ENCODE data around the gene ECM1. TPM values are rescaled to one million over a fixed set of nuclear protein-coding genes. Genes with fewer than 3 reads are reported as not detected.

ECM1 gene
- total RNA-seq, 1 experiment from 2014 or later, result 0.95 TPM

DNA sequence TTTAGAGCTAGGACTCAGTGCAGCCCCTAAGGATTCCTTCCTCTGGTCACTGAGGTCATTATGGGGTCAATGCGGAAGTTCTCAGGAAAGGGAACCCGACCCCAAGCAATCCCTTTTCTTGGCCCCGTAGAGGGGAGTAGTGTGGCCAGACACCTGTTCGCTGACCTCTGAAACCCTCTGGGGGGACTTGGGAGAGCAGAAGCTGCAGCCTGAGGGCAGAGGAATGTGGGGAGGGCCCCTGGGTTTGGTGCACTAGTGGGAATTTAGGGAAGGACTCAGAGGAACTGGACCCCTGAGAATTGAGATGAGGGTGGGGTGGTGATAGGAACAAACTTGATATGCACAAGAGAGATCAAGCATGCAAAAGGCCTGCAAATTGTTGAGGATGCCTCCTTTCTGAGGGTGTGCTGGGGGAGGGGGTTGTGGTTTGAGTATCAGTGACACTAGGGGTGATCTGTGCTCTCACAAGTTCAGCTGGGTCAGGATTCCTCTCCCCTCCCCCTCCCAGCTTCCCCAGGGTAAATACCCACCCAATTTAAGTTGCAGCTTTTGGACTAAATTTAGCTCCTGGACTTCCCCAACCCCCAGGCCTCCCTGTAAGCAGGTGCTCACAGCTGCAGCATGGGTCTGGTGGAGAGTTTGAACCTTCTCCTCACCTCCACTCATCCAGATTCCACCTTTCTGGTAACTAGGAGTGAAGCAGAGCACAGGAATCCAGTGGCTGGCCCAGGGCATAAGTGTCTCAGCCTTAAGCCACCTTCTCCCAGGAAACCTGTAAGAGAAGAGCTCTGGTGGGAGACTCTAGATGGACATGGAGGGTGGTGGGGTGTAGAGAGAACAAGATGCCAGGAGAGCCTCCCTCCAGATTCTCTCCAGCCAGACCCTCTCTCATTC, 54.8 kb downstream of the ECM1 start:
- ChIA-PET POLR2A (interaction anchor here (0.6 to 5.6 kb wide), 11 partner anchors 9 to 450 kb away, joined by 3 to 152 read pairs (median 3); partner anchors contain the start of genes ARNT, ENSA, GOLPH3L and MCL1), CTCF (interaction anchor here (0.6 to 6.2 kb wide), 11 partner anchors 16 to 435 kb away, joined by 3 to 51 read pairs (median 4); partner anchors contain the start of genes ENSA, GOLPH3L and MCL1)
- Mint-ChIP-seq H3K27me3 (ENCODE audit: insufficient read depth, unreplicated experiment) (no peaks in the 10 kb centered on the region), H3K4me3 (ENCODE audit: unreplicated experiment) (peak overlapping the region; percentile 80), H3K4me1 (ENCODE audit: low read depth, unreplicated experiment) (peaks cover 34% of the 10 kb centered on the region), H3K9me3 (ENCODE audit: unreplicated experiment) (no peaks in the 10 kb centered on the region), H3K27ac (ENCODE audit: unreplicated experiment) (peak overlapping the region; percentile 95), H3K36me3 (ENCODE audit: insufficient read depth, unreplicated experiment) (peaks cover 48% of the 10 kb centered on the region)
- no TSS peak for BruUV-seq (replicated peaks)
- Histone ChIP-seq H3K4me3 (ENCODE audit: low read depth, low read length) (peak overlapping the region; percentile 46), H3K27me3 (replicated peaks; ENCODE audit: control insufficient read depth, insufficient read depth, low read length) (no peaks in the 10 kb centered on the region), H3K9me3 (no peaks in the 10 kb centered on the region), H3K36me3 (ENCODE audit: control insufficient read depth, insufficient read depth, low read length) (no peaks in the 10 kb centered on the region; the same call in none of the 2 replicates), H3K4me1 (peaks cover 41% of the 10 kb centered on the region)
- intact Hi-C loops (cut with micrococcal nuclease; ENCODE audit: unreplicated experiment), result loop anchor here (1.0 to 10.0 kb wide), 4 partner anchors 135 to 442 kb away; partner anchors contain the start of genes CERS2, GOLPH3L, MINDY1 and PRUNE1
- no peak for DNase-seq
- TF ChIP-seq, protein P1, sequence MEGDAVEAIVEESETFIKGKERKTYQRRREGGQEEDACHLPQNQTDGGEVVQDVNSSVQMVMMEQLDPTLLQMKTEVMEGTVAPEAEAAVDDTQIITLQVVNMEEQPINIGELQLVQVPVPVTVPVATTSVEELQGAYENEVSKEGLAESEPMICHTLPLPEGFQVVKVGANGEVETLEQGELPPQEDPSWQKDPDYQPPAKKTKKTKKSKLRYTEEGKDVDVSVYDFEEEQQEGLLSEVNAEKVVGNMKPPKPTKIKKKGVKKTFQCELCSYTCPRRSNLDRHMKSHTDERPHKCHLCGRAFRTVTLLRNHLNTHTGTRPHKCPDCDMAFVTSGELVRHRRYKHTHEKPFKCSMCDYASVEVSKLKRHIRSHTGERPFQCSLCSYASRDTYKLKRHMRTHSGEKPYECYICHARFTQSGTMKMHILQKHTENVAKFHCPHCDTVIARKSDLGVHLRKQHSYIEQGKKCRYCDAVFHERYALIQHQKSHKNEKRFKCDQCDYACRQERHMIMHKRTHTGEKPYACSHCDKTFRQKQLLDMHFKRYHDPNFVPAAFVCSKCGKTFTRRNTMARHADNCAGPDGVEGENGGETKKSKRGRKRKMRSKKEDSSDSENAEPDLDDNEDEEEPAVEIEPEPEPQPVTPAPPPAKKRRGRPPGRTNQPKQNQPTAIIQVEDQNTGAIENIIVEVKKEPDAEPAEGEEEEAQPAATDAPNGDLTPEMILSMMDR (IDR thresholded peaks at IDR 0.05; ENCODE audit: insufficient read depth in 1 of 2, low read depth in 1 of 2, low read length in 1 of 2, severe bottlenecking in 1 of 2, unreplicated experiment in 1 of 2), result no peak

Small RNA genes within 50 kb of the gene (microRNA-seq; reads per million reads assigned to microRNA genes)
- gene MIR4257 (not detected), gene MIR6878 (not detected)

Other genes with a start within 250 kb of the ECM1 start
- 93.8 and 96.7 TPM in 2 replicates for gene APH1A, start 239.1 kb upstream of the ECM1 start, total RNA-seq (2022)
- 0.26 and 0.82 TPM in 2 replicates for gene C1orf54, start 235.3 kb upstream of the ECM1 start, total RNA-seq (2022)
- 2.6 and 3.2 TPM in 2 replicates for gene CIART, start 225.6 kb upstream of the ECM1 start, total RNA-seq (2022)
- 16.7 and 17.5 TPM in 2 replicates for gene MRPS21, start 214.2 kb upstream of the ECM1 start, total RNA-seq (2022)
- gene PRPF3, start 186.6 kb upstream of the ECM1 start, total RNA-seq (2022), result 81.2 and 85.3 TPM in 2 replicates
- 24.3 and 25.0 TPM in 2 replicates for gene RPRD2, start 144.0 kb upstream of the ECM1 start, total RNA-seq (2022)
- 26.8 and 30.6 TPM in 2 replicates for gene TARS2, start 20.7 kb upstream of the ECM1 start, total RNA-seq (2022)
- gene FALEC, start 7.6 kb downstream of the ECM1 start, total RNA-seq (2022), result 0.59 and 0.63 TPM in 2 replicates
- 16.1 and 17.6 TPM in 2 replicates for gene ADAMTSL4, start 41.3 kb downstream of the ECM1 start, total RNA-seq (2022)
- 130 and 134 TPM in 2 replicates for gene MCL1, start 71.5 kb downstream of the ECM1 start, total RNA-seq (2022)
- 178 TPM in 2 replicates for gene ENSA, start 121.5 kb downstream of the ECM1 start, total RNA-seq (2022)
- 13.3 and 14.7 TPM in 2 replicates for gene GOLPH3L, start 189.0 kb downstream of the ECM1 start, total RNA-seq (2022)
- not detected in 2 replicates for gene HORMAD1, start 212.8 kb downstream of the ECM1 start, total RNA-seq (2022)

Data from Caco-2 (cell line).